Sigmoid colon (tissue), 4 donors: Measurements from ENCODE around the gene PLXNA3.

ENCODE experiments used
- EP300 ChIP-seq, 4 donors: sonication (generic); formaldehyde crosslinking; IDR thresholded peaks; one replicate each; pipeline ENCODE4 v1.6.1; 2017; ENCODE audit warnings: antibody characterized with exemption in 4 of 4
- POLR2A ChIP-seq, 2 donors: fragments of 450-650 bp; IDR thresholded peaks; one replicate each; pipeline ENCODE4 v1.6.1; 2016; ENCODE audit warnings: antibody characterized with exemption in 2 of 2, mild to moderate bottlenecking in 2 of 2, moderate library complexity in 2 of 2
- TF ChIP-seq, protein P1 (sequence below), 4 experiments: fragments of 450-650 bp in 3 of 4; fragments of 200-600 bp in 1 of 4; IDR thresholded peaks; one replicate each; pipeline ENCODE4 v1.5.1; 2016 to 2019; ENCODE audit warnings: antibody characterized with exemption in 4 of 4, mild to moderate bottlenecking in 3 of 4, moderate library complexity in 2 of 4

DNA sequence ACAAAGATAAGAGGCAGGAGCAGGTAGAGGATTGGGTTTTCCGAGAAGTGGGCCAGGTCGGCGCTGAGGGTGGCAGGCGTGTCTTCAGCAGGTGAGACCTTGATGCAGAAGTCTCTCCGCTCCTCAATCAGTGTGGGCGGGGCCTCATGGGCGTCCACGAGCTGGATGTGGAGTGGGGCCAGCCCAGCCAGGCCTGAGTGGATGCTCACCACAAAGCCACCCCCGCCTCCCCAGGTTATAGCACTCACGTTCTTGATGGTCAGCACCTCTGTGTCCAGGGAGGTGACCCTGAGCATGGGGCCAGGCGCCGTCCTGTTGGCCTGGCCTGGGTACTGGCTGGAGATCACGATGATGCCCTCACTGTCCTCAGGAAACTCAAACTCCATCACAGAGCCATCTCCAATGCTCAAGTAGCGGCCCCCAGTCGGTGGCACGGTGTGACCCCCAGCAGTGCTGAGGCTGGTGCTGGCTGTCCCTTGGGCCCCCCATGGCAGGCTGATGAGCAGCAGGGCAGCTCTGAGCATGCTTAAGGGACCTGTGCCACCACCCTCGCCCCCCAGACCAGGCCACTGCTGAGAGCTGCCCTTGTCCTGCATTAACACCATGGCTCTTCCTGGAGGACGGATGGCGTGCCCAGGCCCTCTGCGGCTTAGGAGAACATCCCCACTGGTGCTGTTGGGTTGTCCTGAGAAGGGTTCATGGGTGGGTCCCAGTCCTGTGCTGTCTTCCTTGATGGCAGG lies 30.4 kb downstream of the PLXNA3 start:
- TF ChIP-seq POLR2A (IDR thresholded peaks at IDR 0.05) (no peak), EP300 (IDR thresholded peaks at IDR 0.05) (no peak)
- TF ChIP-seq, protein P1, sequence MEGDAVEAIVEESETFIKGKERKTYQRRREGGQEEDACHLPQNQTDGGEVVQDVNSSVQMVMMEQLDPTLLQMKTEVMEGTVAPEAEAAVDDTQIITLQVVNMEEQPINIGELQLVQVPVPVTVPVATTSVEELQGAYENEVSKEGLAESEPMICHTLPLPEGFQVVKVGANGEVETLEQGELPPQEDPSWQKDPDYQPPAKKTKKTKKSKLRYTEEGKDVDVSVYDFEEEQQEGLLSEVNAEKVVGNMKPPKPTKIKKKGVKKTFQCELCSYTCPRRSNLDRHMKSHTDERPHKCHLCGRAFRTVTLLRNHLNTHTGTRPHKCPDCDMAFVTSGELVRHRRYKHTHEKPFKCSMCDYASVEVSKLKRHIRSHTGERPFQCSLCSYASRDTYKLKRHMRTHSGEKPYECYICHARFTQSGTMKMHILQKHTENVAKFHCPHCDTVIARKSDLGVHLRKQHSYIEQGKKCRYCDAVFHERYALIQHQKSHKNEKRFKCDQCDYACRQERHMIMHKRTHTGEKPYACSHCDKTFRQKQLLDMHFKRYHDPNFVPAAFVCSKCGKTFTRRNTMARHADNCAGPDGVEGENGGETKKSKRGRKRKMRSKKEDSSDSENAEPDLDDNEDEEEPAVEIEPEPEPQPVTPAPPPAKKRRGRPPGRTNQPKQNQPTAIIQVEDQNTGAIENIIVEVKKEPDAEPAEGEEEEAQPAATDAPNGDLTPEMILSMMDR (IDR thresholded peaks at IDR 0.05): no peak
